Mesenchymal stem cell (in vitro differentiated cells and primary cell): ENCODE measurements around the gene ZNF688.
"Not testable (repeated sequence)": the region's sequence is repeated elsewhere in the genome, so short reads cannot be mapped to it uniquely, and the experiment has no call there.

Experiments
- DNase-seq: peaks from one replicate; pipeline ENCODE4 v3.0.0-alpha.2; 2013
- H2AFZ ChIP-seq: one replicate; pipeline ENCODE4 v1.6.1; 2013; ENCODE audit warnings: low read depth, mild to moderate bottlenecking, control low read depth, inconsistent platforms, low read length, moderate library complexity
- H2AK5ac ChIP-seq: 2 replicates; pipeline ENCODE4 v1.6.1; 2013; ENCODE audit warnings: low read length, moderate library complexity, mild to moderate bottlenecking, inconsistent platforms; ENCODE audit not compliant: severe bottlenecking
- H2BK120ac ChIP-seq: one replicate; pipeline ENCODE4 v1.6.1; 2013; ENCODE audit warnings: low read depth, mild to moderate bottlenecking, inconsistent platforms, low read length, moderate library complexity
- H2BK12ac ChIP-seq, 2 experiments: one replicate each; pipeline ENCODE4 v1.6.1; 2013; ENCODE audit warnings: inconsistent platforms in 2 of 2, low read length in 2 of 2, mild to moderate bottlenecking in 2 of 2, moderate library complexity in 2 of 2, control low read depth in 1 of 2
- H2BK15ac ChIP-seq: one replicate; pipeline ENCODE4 v1.6.1; 2013; ENCODE audit warnings: mild to moderate bottlenecking, low read depth, inconsistent platforms; ENCODE audit not compliant: poor library complexity, severe bottlenecking
- H2BK5ac ChIP-seq: 2 replicates; pipeline ENCODE4 v1.6.1; 2013; ENCODE audit warnings: low read depth, mild to moderate bottlenecking, low read length, control low read depth, inconsistent platforms; ENCODE audit not compliant: poor library complexity, severe bottlenecking
- H3K14ac ChIP-seq, 2 experiments: one replicate each; pipeline ENCODE4 v1.6.1; 2013; ENCODE audit warnings: inconsistent platforms in 2 of 2, low read length in 2 of 2, control low read depth in 1 of 2, mild to moderate bottlenecking in 1 of 2, moderate library complexity in 1 of 2
- H3K18ac ChIP-seq, 2 experiments: one replicate each; pipeline ENCODE4 v1.6.1; 2013; ENCODE audit warnings: inconsistent platforms in 2 of 2, low read length in 2 of 2, control low read depth in 1 of 2, low read depth in 1 of 2, mild to moderate bottlenecking in 1 of 2
- H3K23ac ChIP-seq, 2 experiments: one replicate each; pipeline ENCODE4 v1.6.1; 2013; ENCODE audit warnings: inconsistent platforms in 2 of 2, low read length in 2 of 2, mild to moderate bottlenecking in 2 of 2, moderate library complexity in 2 of 2, control low read depth in 1 of 2
- H3K27ac ChIP-seq: 2 replicates; pipeline ENCODE4 v1.5.1; 2013; ENCODE audit warnings: mild to moderate bottlenecking, moderate library complexity, low read length, control low read depth, inconsistent platforms; ENCODE audit not compliant: poor library complexity, severe bottlenecking
- H3K27me3 ChIP-seq, 2 experiments: 2 replicates each; pipeline versions ENCODE4 v1.6.1 to v1.7.0; 2013; ENCODE audit warnings: low read length in 2 of 2, mild to moderate bottlenecking in 2 of 2, moderate library complexity in 2 of 2, control low read depth in 1 of 2, inconsistent platforms in 1 of 2; ENCODE audit not compliant: control insufficient read depth in 1 of 2, insufficient read depth in 1 of 2
- H3K36me3 ChIP-seq, 2 experiments: 2 replicates each; pipeline versions ENCODE4 v1.6.1 to v1.7.0; 2013; ENCODE audit warnings: low read length in 2 of 2, control low read depth in 1 of 2, inconsistent platforms in 1 of 2, low read depth in 1 of 2, mild to moderate bottlenecking in 1 of 2; ENCODE audit not compliant: insufficient read depth in 2 of 2, control insufficient read depth in 1 of 2
- H3K4ac ChIP-seq, 2 experiments: one replicate each; pipeline ENCODE4 v1.6.1; 2013; ENCODE audit warnings: inconsistent platforms in 2 of 2, low read length in 2 of 2, mild to moderate bottlenecking in 2 of 2, moderate library complexity in 2 of 2, control low read depth in 1 of 2, low read depth in 1 of 2
- H3K4me1 ChIP-seq: 2 replicates; pipeline ENCODE4 v1.6.1; 2013; ENCODE audit warnings: low read depth, low read length, control low read depth; ENCODE audit not compliant: control insufficient read depth, insufficient read depth
- H3K4me2 ChIP-seq: 2 replicates; pipeline ENCODE4 v1.6.1; 2013; ENCODE audit warnings: low read length, mild to moderate bottlenecking, inconsistent platforms; ENCODE audit not compliant: poor library complexity, severe bottlenecking
- H3K4me3 ChIP-seq, 2 experiments: 2 replicates each; pipeline versions ENCODE4 v1.5.1 to v1.7.0; 2013; ENCODE audit warnings: low read length in 2 of 2, mild to moderate bottlenecking in 2 of 2, control low read depth in 1 of 2, low read depth in 1 of 2; ENCODE audit not compliant: insufficient read depth in 1 of 2
- H3K79me1 ChIP-seq: replicated peaks from 2 replicates; pipeline ENCODE4 v1.6.1; 2013; ENCODE audit warnings: mild to moderate bottlenecking, control low read depth, low read length, inconsistent platforms; ENCODE audit not compliant: poor library complexity, severe bottlenecking
- H3K9ac ChIP-seq: 2 replicates; pipeline ENCODE4 v1.7.0; 2013; ENCODE audit warnings: mild to moderate bottlenecking, low read length, moderate library complexity
- H3K9me3 ChIP-seq: 2 replicates; pipeline ENCODE4 v1.7.0; 2013; ENCODE audit warnings: mild to moderate bottlenecking, low read length; ENCODE audit not compliant: control insufficient read depth
- H4K8ac ChIP-seq: one replicate; pipeline ENCODE4 v1.6.1; 2013; ENCODE audit warnings: inconsistent platforms, mild to moderate bottlenecking, low read length, moderate library complexity
- H4K91ac ChIP-seq: one replicate; pipeline ENCODE4 v1.6.1; 2013; ENCODE audit warnings: mild to moderate bottlenecking, low read length, inconsistent platforms
- WGBS: methylation state at CpG from one replicate; pipeline ENCODE4 v1.1.7; 2013; ENCODE audit warnings: mixed read lengths; 5-methylcytosine and 5-hydroxymethylcytosine counted together

The ZNF688 gene

DNA sequence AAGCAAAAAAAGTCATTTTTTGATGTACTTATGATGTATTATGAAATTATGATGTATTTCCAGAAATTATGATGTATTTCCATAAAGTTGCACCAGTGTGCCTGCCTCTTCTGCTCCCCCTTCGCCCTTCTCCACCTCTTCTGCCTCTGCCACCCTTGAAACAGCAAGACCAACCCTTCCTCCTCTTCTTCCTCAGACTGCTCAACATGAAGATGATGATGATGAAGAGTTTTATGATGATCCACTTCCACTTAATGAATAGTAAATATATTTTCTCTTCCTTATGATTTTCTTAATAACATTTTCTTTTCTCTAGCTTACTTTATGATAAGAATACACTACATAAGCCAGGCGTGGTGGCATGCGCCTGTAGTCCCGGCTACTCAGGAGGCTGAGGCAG lies 21.4 kb upstream of the ZNF688 start:
- H2BK5ac ChIP-seq = no peak overlapping the region
- no peak overlapping the region for H3K18ac ChIP-seq
- H4K91ac ChIP-seq = no peak overlapping the region
- H4K8ac ChIP-seq = no peak overlapping the region
- no peak overlapping the region for H3K4me2 ChIP-seq
- H3K9me3 ChIP-seq = no peaks in the 10 kb centered on the region
- no peak overlapping the region for H3K9ac ChIP-seq
- no peak overlapping the region for H2AK5ac ChIP-seq
- no peaks in the 10 kb centered on the region for H3K27me3 ChIP-seq
- H2BK12ac ChIP-seq = no peak overlapping the region
- H3K23ac ChIP-seq = no peak overlapping the region
- 96% methylated on average over 3 of the region's 4 CpGs for WGBS
- no peak overlapping the region for H3K27ac ChIP-seq
- no peak overlapping the region for H2AFZ ChIP-seq
- no peak overlapping the region for H3K14ac ChIP-seq
- H2BK120ac ChIP-seq = no peak overlapping the region
- no peak overlapping the region for H3K4me3 ChIP-seq
- no peak for DNase-seq
- no peaks in the 10 kb centered on the region for H3K4me1 ChIP-seq
- H2BK15ac ChIP-seq = no peak overlapping the region
- no peak overlapping the region for H3K4ac ChIP-seq
- no peaks in the 10 kb centered on the region for H3K36me3 ChIP-seq
- H3K79me1 ChIP-seq = no peaks in the 10 kb centered on the region

GRCh38 chr16:30590869-30591268 lies 19.4 kb upstream of the ZNF688 start:
- not testable (repeated sequence) for H3K9ac ChIP-seq, H2AK5ac ChIP-seq, H3K4me2 ChIP-seq, H2BK120ac ChIP-seq, H4K91ac ChIP-seq, H3K4ac ChIP-seq, H3K4me3 ChIP-seq, H2BK15ac ChIP-seq, H4K8ac ChIP-seq, H2BK5ac ChIP-seq, H2AFZ ChIP-seq, H3K18ac ChIP-seq, H3K36me3 ChIP-seq, H3K9me3 ChIP-seq, H3K4me1 ChIP-seq, H3K23ac ChIP-seq, H3K14ac ChIP-seq, H2BK12ac ChIP-seq, H3K27ac ChIP-seq, H3K27me3 ChIP-seq, DNase-seq
- WGBS = 96% methylated on average over 5 of the region's 9 CpGs
- H3K79me1 ChIP-seq = peaks cover 10% of the 10 kb centered on the region

DNA sequence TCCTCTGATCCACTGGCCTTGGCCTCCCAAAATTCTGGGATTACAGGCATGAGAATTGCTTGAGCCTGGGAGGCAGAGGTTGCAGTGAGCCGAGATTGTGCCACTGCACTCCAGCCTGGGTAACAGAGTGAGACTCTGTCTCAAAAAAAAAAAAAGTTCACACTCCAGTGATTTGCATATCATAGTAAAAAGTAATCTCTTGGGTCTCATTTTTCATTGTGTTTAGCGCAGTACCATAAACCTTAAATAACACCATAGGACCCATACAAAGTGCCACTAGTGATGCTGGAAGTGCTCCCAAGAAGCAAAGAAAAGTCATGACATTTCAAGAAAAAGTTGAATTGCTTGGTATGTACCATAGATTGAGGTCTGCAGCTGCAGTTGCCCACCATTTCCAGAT lies 18.1 kb upstream of the ZNF688 start:
- H3K14ac ChIP-seq, H4K91ac ChIP-seq, H2BK120ac ChIP-seq, H2AK5ac ChIP-seq, H4K8ac ChIP-seq, H3K27ac ChIP-seq, H3K36me3 ChIP-seq, H3K4ac ChIP-seq, H2BK5ac ChIP-seq, H3K4me3 ChIP-seq, DNase-seq, H3K9ac ChIP-seq, H2BK12ac ChIP-seq, H3K4me2 ChIP-seq, H3K18ac ChIP-seq, H2AFZ ChIP-seq, H3K27me3 ChIP-seq, H3K23ac ChIP-seq, H3K9me3 ChIP-seq, H2BK15ac ChIP-seq, H3K4me1 ChIP-seq: not testable (repeated sequence)
- peaks cover 11% of the 10 kb centered on the region for H3K79me1 ChIP-seq
- 67% methylated on average over 1 of the region's 2 CpGs for WGBS

- H2BK5ac ChIP-seq = no peak overlapping the region
- no peak overlapping the region for H2BK120ac ChIP-seq
- H3K4ac ChIP-seq = no peak overlapping the region
- no peak overlapping the region for H2BK15ac ChIP-seq
- H2AK5ac ChIP-seq = no peak overlapping the region
- H2BK12ac ChIP-seq = no peak overlapping the region
- no peak overlapping the region for H3K4me3 ChIP-seq
- H4K91ac ChIP-seq = no peak overlapping the region
- no peak for DNase-seq
- 100% methylated on average over 2 of the region's 2 CpGs for WGBS
- H3K18ac ChIP-seq = no peak overlapping the region
- H3K27me3 ChIP-seq = no peaks in the 10 kb centered on the region
- H4K8ac ChIP-seq = no peak overlapping the region
- no peak overlapping the region for H3K23ac ChIP-seq
- H3K4me1 ChIP-seq = peaks cover 8% of the 10 kb centered on the region
- H3K9ac ChIP-seq = no peak overlapping the region
- H3K79me1 ChIP-seq = peaks cover 13% of the 10 kb centered on the region
- H3K4me2 ChIP-seq = no peak overlapping the region
- H2AFZ ChIP-seq = no peak overlapping the region
- no peak overlapping the region for H3K27ac ChIP-seq
- H3K9me3 ChIP-seq = no peaks in the 10 kb centered on the region
- peaks cover 3% of the 10 kb centered on the region in 2 experiments for H3K36me3 ChIP-seq
- H3K14ac ChIP-seq = no peak overlapping the region
These were observed 17.1 kb upstream of the ZNF688 start for GRCh38 chr16:30588651-30589050.
